ENCODE measurements around the gene IL23R. TPM values are rescaled to one million over a fixed set of nuclear protein-coding genes. Genes with fewer than 3 reads are reported as not detected.

IL23R gene
- total RNA-seq, 1 experiment from 2014 or later = not detected

DNA sequence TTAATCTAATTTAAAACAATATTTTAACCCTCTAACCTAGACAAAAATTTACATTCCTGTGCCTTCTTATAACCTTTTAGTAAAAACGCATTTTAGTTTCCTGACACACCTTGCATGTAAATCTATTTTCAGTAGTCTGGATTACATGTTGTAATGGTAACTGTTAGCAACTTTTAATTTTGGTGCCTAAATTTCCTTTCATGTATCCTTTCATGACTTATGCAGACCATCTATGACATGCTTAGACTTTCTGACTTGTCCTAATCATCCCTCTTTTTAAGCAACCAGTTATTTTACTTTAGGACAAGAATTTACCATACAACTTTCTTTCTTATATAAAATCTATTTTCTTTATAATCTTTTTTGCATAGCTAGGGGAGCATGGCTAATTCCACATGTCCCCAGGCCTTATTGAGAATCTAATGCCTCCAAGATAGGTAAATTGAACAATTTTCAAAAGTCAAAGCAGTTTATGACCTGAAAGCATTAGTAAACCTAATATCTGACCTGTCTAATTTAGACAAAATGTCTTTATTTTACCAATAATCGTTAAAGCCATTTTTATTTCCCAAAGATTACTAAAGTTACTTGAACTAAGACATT lies 83.9 kb downstream of the IL23R start:
- no peak overlapping the region for H4K91ac ChIP-seq (ENCODE audit: insufficient read length, low read depth, low read length)
- H2AFZ ChIP-seq (ENCODE audit: low read length) = no peak overlapping the region
- no peak overlapping the region for H3K4ac ChIP-seq (ENCODE audit: low read depth, low read length)
- H4K20me1 ChIP-seq (ENCODE audit: control insufficient read depth, insufficient read depth, insufficient read length) = no peaks in the 10 kb centered on the region
- H3K9ac ChIP-seq (ENCODE audit: extremely low read depth, insufficient read length, low read length) = no peak overlapping the region
- Mint-ChIP-seq H3K27me3 (ENCODE audit: low read depth) (peaks cover 19% of the 10 kb centered on the region), H3K27ac (no peak overlapping the region), H3K9me3 (peaks cover 56 to 61% of the 10 kb centered on the region in 2 experiments), H3K4me1 (no peaks in the 10 kb centered on the region), H3K4me3 (no peak overlapping the region), H3K36me3 (ENCODE audit: insufficient read depth in 1 of 3, low read depth in 3 of 3) (peaks cover 14 to 54% (median 40%) of the 10 kb centered on the region in 3 experiments)
- H3T11ph ChIP-seq (ENCODE audit: low read length) = no peak overlapping the region
- no peak overlapping the region for H4K5ac ChIP-seq (ENCODE audit: insufficient read length, low read depth, low read length)
- H2BK5ac ChIP-seq (ENCODE audit: insufficient read length, low read length) = no peak overlapping the region
- H2AK5ac ChIP-seq (ENCODE audit: insufficient read length, low read length) = no peak overlapping the region
- DNase-seq = no peak
- H3K4me2 ChIP-seq (ENCODE audit: insufficient read depth, insufficient read length, low read length) = no peak overlapping the region
- H3K14ac ChIP-seq (ENCODE audit: insufficient read depth, low read length) = no peak overlapping the region
- no peak overlapping the region for H4K8ac ChIP-seq (replicated peaks; ENCODE audit: insufficient read length, low read depth, low read length)
- H2BK120ac ChIP-seq (ENCODE audit: low read depth, low read length, poor library complexity, severe bottlenecking) = no peak overlapping the region
- H3K79me1 ChIP-seq (ENCODE audit: insufficient read depth, low read depth, low read length, poor library complexity, severe bottlenecking) = no peaks in the 10 kb centered on the region
- no CpG with 5 or more reads among the region's 2 CpGs for WGBS (ENCODE audit: extremely low coverage, insufficient read length, low lambda C conversion rate)
- H3K18ac ChIP-seq (ENCODE audit: insufficient read length, low read depth, low read length) = no peak overlapping the region
- H2BK15ac ChIP-seq (ENCODE audit: low read depth, low read length) = no peak overlapping the region
- no peak overlapping the region for H2BK20ac ChIP-seq (ENCODE audit: low read depth, low read length, poor library complexity, severe bottlenecking)
- no peaks in the 10 kb centered on the region for H3K27me3 ChIP-seq (ENCODE audit: insufficient read depth, low read length)
- H3K23ac ChIP-seq (ENCODE audit: insufficient read length, low read depth, low read length) = no peak overlapping the region
- H3K79me2 ChIP-seq (ENCODE audit: insufficient read depth, low read length) = no peaks in the 10 kb centered on the region
- no peak overlapping the region for H3K27ac ChIP-seq (ENCODE audit: insufficient read length, low read depth, low read length)
- H3K4me1 ChIP-seq (ENCODE audit: insufficient read depth, low read length) = no peaks in the 10 kb centered on the region
- peaks cover 6% of the 10 kb centered on the region for H3K9me3 ChIP-seq (ENCODE audit: control insufficient read depth, low read depth, low read length)
- H3K56ac ChIP-seq (ENCODE audit: insufficient read length, low read depth, low read length) = no peak overlapping the region
- TF ChIP-seq, protein P1, sequence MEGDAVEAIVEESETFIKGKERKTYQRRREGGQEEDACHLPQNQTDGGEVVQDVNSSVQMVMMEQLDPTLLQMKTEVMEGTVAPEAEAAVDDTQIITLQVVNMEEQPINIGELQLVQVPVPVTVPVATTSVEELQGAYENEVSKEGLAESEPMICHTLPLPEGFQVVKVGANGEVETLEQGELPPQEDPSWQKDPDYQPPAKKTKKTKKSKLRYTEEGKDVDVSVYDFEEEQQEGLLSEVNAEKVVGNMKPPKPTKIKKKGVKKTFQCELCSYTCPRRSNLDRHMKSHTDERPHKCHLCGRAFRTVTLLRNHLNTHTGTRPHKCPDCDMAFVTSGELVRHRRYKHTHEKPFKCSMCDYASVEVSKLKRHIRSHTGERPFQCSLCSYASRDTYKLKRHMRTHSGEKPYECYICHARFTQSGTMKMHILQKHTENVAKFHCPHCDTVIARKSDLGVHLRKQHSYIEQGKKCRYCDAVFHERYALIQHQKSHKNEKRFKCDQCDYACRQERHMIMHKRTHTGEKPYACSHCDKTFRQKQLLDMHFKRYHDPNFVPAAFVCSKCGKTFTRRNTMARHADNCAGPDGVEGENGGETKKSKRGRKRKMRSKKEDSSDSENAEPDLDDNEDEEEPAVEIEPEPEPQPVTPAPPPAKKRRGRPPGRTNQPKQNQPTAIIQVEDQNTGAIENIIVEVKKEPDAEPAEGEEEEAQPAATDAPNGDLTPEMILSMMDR (conservative IDR thresholded peaks at IDR 0.05) = no peak
- no peak overlapping the region for H2BK12ac ChIP-seq (ENCODE audit: insufficient read length, low read depth, low read length)
- H3K23me2 ChIP-seq (ENCODE audit: insufficient read length, low read depth, low read length, poor library complexity, severe bottlenecking) = no peaks in the 10 kb centered on the region

Measured in H9 (cell line).